NCI-H1048 (cell line): ENCODE results near the gene RRN3.
"Not testable (repeated sequence)": the region's sequence is repeated elsewhere in the genome, so short reads cannot be mapped to it uniquely, and the experiment has no call there.

Experiments
- DNase-seq: peaks from one replicate; lab custom pipeline; 2025; lab: John Stamatoyannopoulos, UW

RRN3 gene

DNA sequence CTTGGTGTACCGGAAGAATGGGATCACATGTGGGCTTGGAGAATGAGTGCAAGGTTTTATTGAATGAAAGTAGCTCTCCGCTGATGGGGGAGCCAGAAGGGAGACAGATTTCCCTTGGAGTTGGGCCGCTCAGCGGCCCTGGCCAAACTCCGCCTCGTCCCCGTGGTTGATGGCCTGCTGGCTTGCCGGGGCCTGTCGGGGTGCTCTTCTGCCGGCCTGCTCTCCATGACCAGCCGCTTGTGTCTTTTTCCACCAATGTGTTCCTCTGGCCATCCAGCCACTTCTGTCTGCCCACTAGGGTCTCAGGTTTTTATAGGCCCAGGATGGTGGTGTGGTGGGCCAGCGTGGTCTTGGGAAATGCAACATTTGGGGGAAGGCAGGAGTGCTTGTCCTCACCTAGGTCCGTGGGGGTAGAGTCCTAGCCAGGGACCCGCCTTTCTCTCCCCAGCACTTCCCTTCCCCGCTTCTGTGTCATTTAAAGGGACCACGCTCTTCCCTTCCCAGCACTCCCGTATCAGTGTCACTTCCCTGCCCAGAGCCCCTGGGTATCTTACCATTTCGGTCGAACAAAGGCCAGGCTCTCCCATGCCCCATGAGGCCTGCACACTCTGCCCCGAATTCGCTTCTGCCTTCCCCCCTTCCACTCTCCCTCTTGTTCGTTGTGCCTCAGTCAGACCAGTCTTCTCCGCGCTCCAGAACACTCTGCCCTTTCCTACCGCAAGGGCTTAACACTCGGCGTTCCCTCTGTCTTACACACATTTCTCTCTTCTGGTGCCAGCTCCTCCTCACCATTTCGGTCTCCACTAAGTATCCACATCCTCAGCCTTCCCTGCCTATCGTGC is 66.3 kb downstream of the RRN3 start:
- not testable (repeated sequence) for DNase-seq

GRCh38 chr16:15027051-15027450 is 67.0 kb downstream of the RRN3 start:
- DNase-seq = not testable (repeated sequence)

DNA sequence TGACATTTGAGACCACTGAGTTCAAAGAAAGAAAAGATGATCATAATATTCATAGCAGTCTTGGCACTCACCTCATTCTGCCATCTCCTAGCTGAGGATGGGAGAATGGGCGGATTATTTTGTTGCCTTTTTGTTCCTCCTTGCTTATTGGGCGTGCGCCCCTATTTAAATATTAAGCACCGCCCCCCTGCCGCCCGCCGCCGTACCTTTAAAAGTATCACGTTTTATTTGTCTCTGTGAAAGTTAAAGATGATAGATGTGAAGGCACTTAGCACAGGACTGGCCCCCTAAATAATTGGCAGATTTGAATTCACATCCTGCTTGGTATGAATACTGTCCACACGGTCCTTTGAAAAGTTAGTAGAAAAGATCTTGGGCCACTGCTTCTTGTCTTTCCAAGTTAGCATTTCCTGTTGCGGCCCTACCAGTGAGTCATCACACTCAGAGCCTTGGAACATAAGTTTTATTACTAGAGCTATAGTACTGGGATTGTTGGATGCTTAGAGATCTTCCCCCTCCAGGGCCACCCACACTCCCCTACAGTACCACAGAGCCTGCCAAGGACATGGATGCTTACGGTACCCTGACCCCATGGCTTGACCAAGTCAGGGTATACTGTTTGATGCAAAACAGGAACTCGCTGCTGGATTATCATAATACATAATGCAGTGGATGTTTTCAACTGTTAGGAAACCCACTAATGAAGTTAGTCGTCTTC is 68.7 kb downstream of the RRN3 start:
- not testable (repeated sequence) for DNase-seq

DNA sequence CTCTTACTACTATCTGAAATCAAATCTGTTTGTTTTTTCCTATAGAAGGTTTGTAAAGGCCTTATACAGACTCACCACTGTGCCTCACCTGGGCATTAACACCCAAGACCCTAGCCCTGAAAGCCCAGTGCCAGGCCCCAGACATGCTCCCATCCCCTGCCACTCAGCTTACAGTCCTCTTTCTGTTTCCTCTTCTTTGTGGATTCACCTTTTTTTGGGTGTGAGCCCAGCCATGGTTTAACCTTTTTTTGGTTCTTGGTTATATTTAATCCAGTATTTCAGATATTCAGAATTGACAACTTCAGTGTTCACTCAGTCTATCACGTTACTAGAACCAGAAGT is 69.2 kb downstream of the RRN3 start:
- DNase-seq = not testable (repeated sequence)

- DNase-seq = not testable (repeated sequence)
Observed at GRCh38 chr16:15023381-15024077, 70.5 kb downstream of the RRN3 start.

DNA sequence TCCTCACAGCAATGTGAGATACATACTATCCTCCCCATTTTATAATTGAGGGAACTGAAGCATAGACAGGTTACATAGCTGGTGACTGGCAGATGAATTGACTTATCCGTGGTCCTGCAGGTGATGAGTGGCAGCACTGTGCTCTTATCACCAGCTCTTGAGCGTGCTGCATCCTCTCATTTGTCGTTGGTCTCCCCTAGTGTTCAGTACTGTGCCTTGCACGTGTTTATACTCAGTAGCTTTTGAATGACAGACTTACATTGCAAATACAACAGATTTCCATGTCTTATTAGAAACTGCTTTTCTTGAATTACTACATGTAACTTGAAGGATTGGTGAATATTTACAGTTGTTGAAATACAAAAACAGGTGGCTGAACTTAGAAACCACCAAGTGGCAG is 71.9 kb downstream of the RRN3 start:
- DNase-seq = not testable (repeated sequence)

- not testable (repeated sequence) for DNase-seq
Observed at GRCh38 chr16:15021429-15021828, 72.6 kb downstream of the RRN3 start.

GRCh38 chr16:15016951-15017580 is 77.0 kb downstream of the RRN3 start:
- not testable (repeated sequence) for DNase-seq

GRCh38 chr16:15016354-15016753 is 77.7 kb downstream of the RRN3 start:
- not testable (repeated sequence) for DNase-seq

DNA sequence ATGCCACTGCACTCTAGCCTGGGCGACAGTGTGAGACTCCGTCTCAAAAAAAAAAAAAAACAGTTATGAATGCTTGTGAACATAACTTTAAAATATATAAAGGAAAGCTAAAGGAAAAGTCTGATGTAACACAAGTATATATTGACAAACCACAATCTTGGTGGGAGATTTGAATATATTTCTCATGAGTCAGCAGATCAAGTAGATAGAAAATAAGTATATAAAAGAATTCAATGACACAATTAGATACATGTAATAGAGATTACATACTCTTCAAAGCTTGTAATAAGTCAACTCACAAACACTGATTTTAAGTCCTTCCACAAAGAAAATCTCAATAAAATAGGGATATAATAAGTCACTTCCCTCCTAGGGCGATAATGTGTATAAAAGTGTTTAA is 78.4 kb downstream of the RRN3 start:
- not testable (repeated sequence) for DNase-seq

DNA sequence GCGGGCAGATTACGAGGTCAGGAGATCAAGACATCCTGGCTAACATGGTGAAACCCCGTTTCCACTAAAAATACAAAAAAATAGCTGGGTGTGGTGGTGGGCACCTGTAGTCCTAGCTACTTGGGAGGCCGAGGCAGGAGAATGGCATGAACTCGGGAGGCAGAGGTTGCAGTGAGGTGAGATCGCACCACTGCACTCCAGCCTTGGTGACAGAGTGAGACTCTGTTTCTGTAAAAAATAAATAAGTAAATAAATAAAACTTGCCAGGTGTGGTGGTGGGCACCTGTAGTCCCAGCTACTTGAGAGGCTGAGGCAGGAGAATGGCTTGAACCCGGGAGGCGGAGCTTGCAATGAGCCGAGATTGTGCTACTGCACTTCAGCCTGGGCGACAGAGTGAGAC is 81.1 kb downstream of the RRN3 start:
- DNase-seq = not testable (repeated sequence)
